ENCODE results near the gene FGGY.

FGGY gene

GRCh38 chr1:59714219-59714618 lies 417.3 kb downstream of the FGGY start:
- Histone ChIP-seq H3K4me3 (replicated peaks; ENCODE audit: low read depth, low read length) (no peak overlapping the region), H3K36me3 (ENCODE audit: control insufficient read depth, insufficient read depth, low read length) (no peaks in the 10 kb centered on the region), H3K27me3 (replicated peaks; ENCODE audit: control insufficient read depth, insufficient read depth, low read length) (no peaks in the 10 kb centered on the region)
- DNase-seq (ENCODE audit: extremely low read depth, insufficient read length), result no peak
- TF ChIP-seq CTCF (IDR thresholded peaks at IDR 0.05; ENCODE audit: insufficient read depth, low read length, poor library complexity, severe bottlenecking), result no peak

GRCh38 chr1:59714966-59715365 lies 418.1 kb downstream of the FGGY start:
- no peaks in the 10 kb centered on the region for H3K27me3 ChIP-seq (replicated peaks; ENCODE audit: control insufficient read depth, insufficient read depth, low read length)
- no peak overlapping the region for H3K4me3 ChIP-seq (replicated peaks; ENCODE audit: low read depth, low read length)
- no peak for DNase-seq (ENCODE audit: extremely low read depth, insufficient read length)
- no peaks in the 10 kb centered on the region for H3K36me3 ChIP-seq (ENCODE audit: control insufficient read depth, insufficient read depth, low read length)
- no peak for TF ChIP-seq CTCF (IDR thresholded peaks at IDR 0.05; ENCODE audit: insufficient read depth, low read length, poor library complexity, severe bottlenecking)

GRCh38 chr1:59716832-59717231 lies 419.9 kb downstream of the FGGY start:
- H3K36me3 ChIP-seq (ENCODE audit: control insufficient read depth, insufficient read depth, low read length), result no peaks in the 10 kb centered on the region
- no peak for TF ChIP-seq CTCF (IDR thresholded peaks at IDR 0.05; ENCODE audit: insufficient read depth, low read length, poor library complexity, severe bottlenecking)
- H3K27me3 ChIP-seq (replicated peaks; ENCODE audit: control insufficient read depth, insufficient read depth, low read length), result no peaks in the 10 kb centered on the region
- DNase-seq (ENCODE audit: extremely low read depth, insufficient read length), result no peak
- no peak overlapping the region for H3K4me3 ChIP-seq (replicated peaks; ENCODE audit: low read depth, low read length)

GRCh38 chr1:59718064-59718988 lies 421.4 kb downstream of the FGGY start:
- DNase-seq (ENCODE audit: extremely low read depth, insufficient read length), result no peak
- Histone ChIP-seq H3K4me3 (replicated peaks; ENCODE audit: low read depth, low read length) (no peak overlapping the region), H3K27me3 (replicated peaks; ENCODE audit: control insufficient read depth, insufficient read depth, low read length) (no peaks in the 10 kb centered on the region), H3K36me3 (ENCODE audit: control insufficient read depth, insufficient read depth, low read length) (no peaks in the 10 kb centered on the region)
- TF ChIP-seq CTCF (IDR thresholded peaks at IDR 0.05; ENCODE audit: insufficient read depth, low read length, poor library complexity, severe bottlenecking), result peak; percentile 47

DNA sequence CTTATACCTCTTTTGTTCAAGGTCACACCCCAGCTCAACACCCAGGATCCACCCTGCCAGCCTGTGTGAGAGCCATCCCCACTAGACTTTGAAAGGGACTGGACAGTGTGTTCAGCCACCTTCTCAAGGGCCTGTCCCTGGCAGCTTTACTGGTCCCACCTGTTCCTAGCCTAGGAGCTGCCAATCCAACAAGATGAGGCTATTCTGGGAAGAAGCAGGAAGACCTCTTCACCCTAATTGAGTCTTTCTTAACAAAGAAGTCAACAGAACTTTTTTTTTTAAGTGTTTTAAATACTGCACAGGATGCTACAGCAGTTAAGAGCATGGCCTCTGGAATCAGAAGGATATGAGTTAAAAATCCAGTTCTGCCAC lies 422.1 kb downstream of the FGGY start:
- Histone ChIP-seq H3K27me3 (replicated peaks; ENCODE audit: control insufficient read depth, insufficient read depth, low read length) (no peaks in the 10 kb centered on the region), H3K4me3 (replicated peaks; ENCODE audit: low read depth, low read length) (no peak overlapping the region), H3K36me3 (ENCODE audit: control insufficient read depth, insufficient read depth, low read length) (no peaks in the 10 kb centered on the region)
- TF ChIP-seq CTCF (IDR thresholded peaks at IDR 0.05; ENCODE audit: insufficient read depth, low read length, poor library complexity, severe bottlenecking), result no peak
- DNase-seq (ENCODE audit: extremely low read depth, insufficient read length), result no peak

Measured in GM06990 (cell line).